Gastrocnemius medialis (tissue), 4 donors: Measurements from ENCODE around the gene MIER2. TPM values are rescaled to one million over a fixed set of nuclear protein-coding genes. Genes with fewer than 3 reads are reported as not detected.

Experiments
- ATAC-seq, 2 donors: fragments of 150-250 bp; one replicate each; pipeline ENCODE4 v1.9.1; 2016
- DNase-seq, 2 donors: peaks; one replicate each; pipeline ENCODE4 v3.0.0-alpha.2; 2019
- H3K27ac ChIP-seq, 4 donors: fragments of 200-600 bp; sonication (generic); 1 replicate in 1 of 4; 2 replicates in 3 of 4; pipeline ENCODE4 v1.5.1; 2016 to 2018; ENCODE audit warnings: mild to moderate bottlenecking in 2 of 4, moderate library complexity in 1 of 4
- H3K27me3 ChIP-seq, 3 donors: fragments of 200-600 bp; sonication (generic) in 2 of 3; 1 replicate in 1 of 3; 2 replicates in 2 of 3; pipeline versions ENCODE4 v1.5.1 to v1.6.0; 2016 to 2019; ENCODE audit warnings: mild to moderate bottlenecking in 1 of 3, moderate library complexity in 1 of 3
- H3K36me3 ChIP-seq, 2 donors: fragments of 200-600 bp; sonication (generic) in 1 of 2; one replicate each; pipeline ENCODE4 v1.5.1; 2017 to 2018
- H3K4me1 ChIP-seq, 2 donors: fragments of 200-600 bp; sonication (generic) in 1 of 2; one replicate each; pipeline ENCODE4 v1.5.1; 2016 to 2017; ENCODE audit warnings: mild to moderate bottlenecking in 2 of 2
- H3K4me3 ChIP-seq, 4 donors: fragments of 200-600 bp; sonication (generic) in 3 of 4; 1 replicate in 1 of 4; 2 replicates in 3 of 4; pipeline ENCODE4 v1.5.1; 2016 to 2019; ENCODE audit warnings: mild to moderate bottlenecking in 2 of 4
- H3K9me3 ChIP-seq, 3 donors: fragments of 200-600 bp; sonication (generic) in 2 of 3; 1 replicate in 1 of 3; 2 replicates in 2 of 3; pipeline ENCODE4 v1.5.1; 2016 to 2019
- CTCF ChIP-seq, 5 experiments: fragments of 450-650 bp in 3 of 5; fragments of 200-600 bp in 2 of 5; sonication (generic) in 2 of 5; IDR thresholded peaks in 4 of 5; conservative IDR thresholded peaks in 1 of 5; 1 replicate in 4 of 5; 2 replicates in 1 of 5; pipeline ENCODE4 v1.5.1; 2016 to 2019; ENCODE audit warnings: antibody characterized with exemption in 5 of 5, mild to moderate bottlenecking in 3 of 5, moderate library complexity in 3 of 5
- POLR2A ChIP-seq, 2 donors: fragments of 450-650 bp; IDR thresholded peaks; one replicate each; pipeline ENCODE4 v1.6.1; 2017; ENCODE audit warnings: antibody characterized with exemption in 2 of 2, mild to moderate bottlenecking in 2 of 2, moderate library complexity in 2 of 2
- in situ Hi-C, 4 donors: fragments of 200-750 bp; cut with MboI; loops; one replicate each; pipeline versions ENCODE4 v1.15.0 to v1.8.0; 2017; ENCODE audit warnings: low sequenced_read_pairs in 4 of 4
- intact Hi-C: fragments of 100-400 bp; cut with DNase I; formaldehyde crosslinking; loops from one replicate; pipeline ENCODE4 v1.15.1; 2023; ENCODE audit warnings: low total_unique reads
- total RNA-seq, 4 donors: library from RNA; depleted of rRNA; stranded (reverse); fragments of >200 nt; gene quantifications; one replicate each; pipeline versions ENCODE4 v1.1.0 to v1.2.3, GENCODE V29; 2016

MIER2 gene
- total RNA-seq, 4 donors from 2014 or later: 10.6 to 21.0 (median 16.5) TPM

GRCh38 chr19:374183-374885 is 29.7 kb upstream of the MIER2 start:
- intact Hi-C loops (no loop called here), in situ Hi-C loops (no loop called here)
- Histone ChIP-seq H3K9me3 (no peaks in the 10 kb centered on the region), H3K4me1 (no peaks in the 10 kb centered on the region), H3K4me3 (no peak overlapping the region), H3K36me3 (no peaks in the 10 kb centered on the region), H3K27me3 (peaks cover 11 to 31% (median 14%) of the 10 kb centered on the region in 3 donors), H3K27ac (no peak overlapping the region)
- no peak for DNase-seq
- TF ChIP-seq CTCF (IDR thresholded peaks at IDR 0.05 in 4 of 5, conservative IDR thresholded peaks at IDR 0.05 in 1 of 5) (no peak), POLR2A (IDR thresholded peaks at IDR 0.05) (no peak)
- no peak for ATAC-seq

- intact Hi-C loops (no loop called here), in situ Hi-C loops (no loop called here)
- H3K4me1 ChIP-seq: no peaks in the 10 kb centered on the region
- ATAC-seq (no peak), DNase-seq (no peak)
- no peaks in the 10 kb centered on the region for H3K36me3 ChIP-seq
- H3K4me3 ChIP-seq: no peak overlapping the region
- no peak overlapping the region for H3K27ac ChIP-seq
- H3K27me3 ChIP-seq: peaks cover 11 to 31% (median 16%) of the 10 kb centered on the region in 3 donors
- H3K9me3 ChIP-seq: no peaks in the 10 kb centered on the region
- TF ChIP-seq POLR2A (IDR thresholded peaks at IDR 0.05) (no peak), CTCF (IDR thresholded peaks at IDR 0.05 in 4 of 5, conservative IDR thresholded peaks at IDR 0.05 in 1 of 5) (no peak)
Measured at GRCh38 chr19:373391-374182, 29.0 kb upstream of the MIER2 start.

GRCh38 chr19:372306-372890 is 27.8 kb upstream of the MIER2 start:
- ATAC-seq (peak in 1 of 2 donors; percentile 63), DNase-seq (no peak)
- H3K36me3 ChIP-seq: no peaks in the 10 kb centered on the region
- H3K27me3 ChIP-seq: peaks cover 11 to 31% (median 11%) of the 10 kb centered on the region in 3 donors
- H3K9me3 ChIP-seq: no peaks in the 10 kb centered on the region
- in situ Hi-C loops (no loop called here), intact Hi-C loops (no loop called here)
- no peak overlapping the region for H3K27ac ChIP-seq
- TF ChIP-seq CTCF (IDR thresholded peaks at IDR 0.05 in 4 of 5, conservative IDR thresholded peaks at IDR 0.05 in 1 of 5): no peak
- TF ChIP-seq POLR2A (IDR thresholded peaks at IDR 0.05): no peak
- no peak overlapping the region for H3K4me3 ChIP-seq
- H3K4me1 ChIP-seq: no peaks in the 10 kb centered on the region

GRCh38 chr19:371501-372168 is 27.0 kb upstream of the MIER2 start:
- no peaks in the 10 kb centered on the region for H3K4me1 ChIP-seq
- H3K9me3 ChIP-seq: no peaks in the 10 kb centered on the region
- TF ChIP-seq POLR2A (IDR thresholded peaks at IDR 0.05): no peak
- TF ChIP-seq CTCF (IDR thresholded peaks at IDR 0.05 in 4 of 5, conservative IDR thresholded peaks at IDR 0.05 in 1 of 5): no peak
- intact Hi-C loops: no loop called here
- DNase-seq (no peak), ATAC-seq (no peak)
- no peak overlapping the region for H3K4me3 ChIP-seq
- H3K27me3 ChIP-seq: peaks cover 11 to 31% (median 13%) of the 10 kb centered on the region in 3 donors
- no peaks in the 10 kb centered on the region for H3K36me3 ChIP-seq
- no peak overlapping the region for H3K27ac ChIP-seq
- in situ Hi-C loops: no loop called here
